ENCODE measurements around the gene MED8.

GRCh38 chr1:43395523-43395922 is 5.9 kb upstream of the MED8 start:
- TF ChIP-seq TARDBP (IDR thresholded peaks at IDR 0.05; ENCODE audit: borderline replicate concordance) (no peak), SIX5 (IDR thresholded peaks at IDR 0.05; ENCODE audit: low read depth, low read length, severe bottlenecking) (no peak), TAF1 (IDR thresholded peaks at IDR 0.05; ENCODE audit: borderline replicate concordance, low read depth, low read length) (no peak), BHLHE40 (IDR thresholded peaks at IDR 0.05; ENCODE audit: borderline replicate concordance in 1 of 2, low read depth in 2 of 2, low read length in 1 of 2) (no peak)
